ENCODE measurements around the gene ASCC3. TPM values are rescaled to one million over a fixed set of nuclear protein-coding genes. Genes with fewer than 3 reads are reported as not detected.

Gene ASCC3
- total and polyA plus RNA-seq, 4 donors = 12.8 to 32.7 (median 16.4) TPM

DNA sequence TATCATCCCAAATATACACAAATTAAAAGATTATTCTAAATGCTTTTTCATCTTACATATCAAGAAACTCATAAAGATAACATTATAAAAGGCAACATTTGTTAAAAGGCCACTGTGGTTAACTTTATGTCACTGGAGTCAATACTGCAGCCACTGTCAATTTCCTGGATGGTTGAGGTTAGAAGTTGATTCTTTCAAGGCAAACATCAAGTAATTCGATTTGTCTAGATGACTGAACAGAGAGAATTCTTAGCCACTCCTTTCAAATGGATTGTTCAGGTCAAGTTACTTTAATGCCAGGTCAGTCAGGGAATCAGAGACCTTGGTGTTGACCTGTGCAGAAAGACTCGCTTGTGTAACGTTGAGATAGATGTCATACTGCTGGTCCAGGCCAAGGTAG lies 372.0 kb downstream of the ASCC3 start:
- DNase-seq (ENCODE audit: low spot score) = no peak
- Histone ChIP-seq H3K9ac (ENCODE audit: low read depth in 1 of 2, low read length in 2 of 2) (no peak overlapping the region), H3K4me3 (ENCODE audit: low read depth in 1 of 3, low read length in 3 of 3) (no peak overlapping the region), H3K27ac (ENCODE audit: low read depth in 1 of 2, low read length in 2 of 2) (no peak overlapping the region), H3K9me3 (ENCODE audit: control insufficient read depth in 4 of 4, low read length in 3 of 4) (no peaks in the 10 kb centered on the region), H3K27me3 (ENCODE audit: control insufficient read depth in 4 of 4, insufficient read depth in 4 of 4, low read length in 3 of 4) (no peaks in the 10 kb centered on the region), H3K36me3 (ENCODE audit: control insufficient read depth in 4 of 4, insufficient read depth in 3 of 4, low read depth in 1 of 4, low read length in 3 of 4) (peaks cover 0 to 14% (median 9%) of the 10 kb centered on the region in 4 donors), H3K4me1 (ENCODE audit: control insufficient read depth in 4 of 4, insufficient read depth in 4 of 4, low read length in 3 of 4) (no peaks in the 10 kb centered on the region)
- TF ChIP-seq YY1 (IDR thresholded peaks at IDR 0.05) (no peak), FOXA1 (IDR thresholded peaks at IDR 0.05) (no peak), TAF1 (conservative IDR thresholded peaks at IDR 0.05) (no peak), HNF4G (IDR thresholded peaks at IDR 0.05) (no peak), REST (IDR thresholded peaks at IDR 0.05) (no peak), EGR1 (IDR thresholded peaks at IDR 0.05; ENCODE audit: low read depth in 2 of 2) (no peak), NR2F2 (IDR thresholded peaks at IDR 0.05) (no peak), RAD21 (IDR thresholded peaks at IDR 0.05) (no peak), ATF3 (IDR thresholded peaks at IDR 0.05) (no peak), SP1 (IDR thresholded peaks at IDR 0.05) (no peak), JUND (IDR thresholded peaks at IDR 0.05) (no peak), GABPA (IDR thresholded peaks at IDR 0.05 in 1 of 2, conservative IDR thresholded peaks at IDR 0.05 in 1 of 2) (no peak), FOXA2 (IDR thresholded peaks at IDR 0.05) (no peak)
- TF ChIP-seq, protein P1, sequence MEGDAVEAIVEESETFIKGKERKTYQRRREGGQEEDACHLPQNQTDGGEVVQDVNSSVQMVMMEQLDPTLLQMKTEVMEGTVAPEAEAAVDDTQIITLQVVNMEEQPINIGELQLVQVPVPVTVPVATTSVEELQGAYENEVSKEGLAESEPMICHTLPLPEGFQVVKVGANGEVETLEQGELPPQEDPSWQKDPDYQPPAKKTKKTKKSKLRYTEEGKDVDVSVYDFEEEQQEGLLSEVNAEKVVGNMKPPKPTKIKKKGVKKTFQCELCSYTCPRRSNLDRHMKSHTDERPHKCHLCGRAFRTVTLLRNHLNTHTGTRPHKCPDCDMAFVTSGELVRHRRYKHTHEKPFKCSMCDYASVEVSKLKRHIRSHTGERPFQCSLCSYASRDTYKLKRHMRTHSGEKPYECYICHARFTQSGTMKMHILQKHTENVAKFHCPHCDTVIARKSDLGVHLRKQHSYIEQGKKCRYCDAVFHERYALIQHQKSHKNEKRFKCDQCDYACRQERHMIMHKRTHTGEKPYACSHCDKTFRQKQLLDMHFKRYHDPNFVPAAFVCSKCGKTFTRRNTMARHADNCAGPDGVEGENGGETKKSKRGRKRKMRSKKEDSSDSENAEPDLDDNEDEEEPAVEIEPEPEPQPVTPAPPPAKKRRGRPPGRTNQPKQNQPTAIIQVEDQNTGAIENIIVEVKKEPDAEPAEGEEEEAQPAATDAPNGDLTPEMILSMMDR (IDR thresholded peaks at IDR 0.05; ENCODE audit: low read depth, low read length, missing input control) = no peak
- 93% methylated on average over 3 of the region's 3 CpGs for WGBS

GRCh38 chr6:100506651-100507050 lies 374.5 kb downstream of the ASCC3 start:
- Histone ChIP-seq H3K27ac (ENCODE audit: low read depth in 1 of 2, low read length in 2 of 2) (no peak overlapping the region), H3K27me3 (ENCODE audit: control insufficient read depth in 4 of 4, insufficient read depth in 4 of 4, low read length in 3 of 4) (no peaks in the 10 kb centered on the region), H3K9ac (ENCODE audit: low read depth in 1 of 2, low read length in 2 of 2) (no peak overlapping the region), H3K4me3 (ENCODE audit: low read depth in 1 of 3, low read length in 3 of 3) (no peak overlapping the region), H3K4me1 (ENCODE audit: control insufficient read depth in 4 of 4, insufficient read depth in 4 of 4, low read length in 3 of 4) (peaks cover 0 to 18% (median 11%) of the 10 kb centered on the region in 4 donors), H3K36me3 (ENCODE audit: control insufficient read depth in 4 of 4, insufficient read depth in 3 of 4, low read depth in 1 of 4, low read length in 3 of 4) (peaks cover 0 to 8% (median 2%) of the 10 kb centered on the region in 4 donors), H3K9me3 (ENCODE audit: control insufficient read depth in 4 of 4, low read length in 3 of 4) (no peaks in the 10 kb centered on the region)
- WGBS = 98% methylated on average over 2 of the region's 2 CpGs
- no peak for DNase-seq (ENCODE audit: low spot score)
- no peak for TF ChIP-seq JUND (IDR thresholded peaks at IDR 0.05)

Measured in liver (tissue), 9 donors.